ENCODE measurements around the gene NCK2. TPM values are rescaled to one million over a fixed set of nuclear protein-coding genes. Genes with fewer than 3 reads are reported as not detected.

The NCK2 gene
- total RNA-seq, 1 donor from 2014 or later: 90.0 TPM

- no peak for TF ChIP-seq CTCF (IDR thresholded peaks at IDR 0.05; ENCODE audit: insufficient read depth, low read length, severe bottlenecking)
- DNase-seq (ENCODE audit: low read depth) (no peak), FAIRE-seq (no peak)
- H3K27me3 ChIP-seq (ENCODE audit: control insufficient read depth, insufficient read depth, low read length): no peaks in the 10 kb centered on the region
- no peaks in the 10 kb centered on the region for H3K36me3 ChIP-seq (ENCODE audit: control insufficient read depth, insufficient read depth, low read length)
- H3K4me3 ChIP-seq (ENCODE audit: low read depth, low read length): no peak overlapping the region
Observed at GRCh38 chr2:105711394-105711793, 33.3 kb upstream of the NCK2 start.

- Histone ChIP-seq H3K36me3 (ENCODE audit: control insufficient read depth, insufficient read depth, low read length) (no peaks in the 10 kb centered on the region), H3K27me3 (ENCODE audit: control insufficient read depth, insufficient read depth, low read length) (no peaks in the 10 kb centered on the region), H3K4me3 (ENCODE audit: low read depth, low read length) (no peak overlapping the region)
- no peak for TF ChIP-seq CTCF (IDR thresholded peaks at IDR 0.05; ENCODE audit: insufficient read depth, low read length, severe bottlenecking)
- DNase-seq (ENCODE audit: low read depth): peak; percentile 63
- no peak for FAIRE-seq
Observed at GRCh38 chr2:105712166-105712915, 32.4 kb upstream of the NCK2 start.

- no peak overlapping the region for H3K4me3 ChIP-seq (ENCODE audit: low read depth, low read length)
- TF ChIP-seq CTCF (IDR thresholded peaks at IDR 0.05; ENCODE audit: insufficient read depth, low read length, severe bottlenecking): no peak
- FAIRE-seq (peak; percentile 47), DNase-seq (ENCODE audit: low read depth) (peak; percentile 92)
- H3K36me3 ChIP-seq (ENCODE audit: control insufficient read depth, insufficient read depth, low read length): no peaks in the 10 kb centered on the region
- no peaks in the 10 kb centered on the region for H3K27me3 ChIP-seq (ENCODE audit: control insufficient read depth, insufficient read depth, low read length)
Observed at GRCh38 chr2:105712981-105713596, 31.6 kb upstream of the NCK2 start.

GRCh38 chr2:105714141-105714540 is 30.6 kb upstream of the NCK2 start:
- DNase-seq (ENCODE audit: low read depth) (no peak), FAIRE-seq (no peak)
- Histone ChIP-seq H3K27me3 (ENCODE audit: control insufficient read depth, insufficient read depth, low read length) (no peaks in the 10 kb centered on the region), H3K4me3 (ENCODE audit: low read depth, low read length) (no peak overlapping the region), H3K36me3 (ENCODE audit: control insufficient read depth, insufficient read depth, low read length) (no peaks in the 10 kb centered on the region)
- TF ChIP-seq CTCF (IDR thresholded peaks at IDR 0.05; ENCODE audit: insufficient read depth, low read length, severe bottlenecking): no peak

- Histone ChIP-seq H3K4me3 (ENCODE audit: low read depth, low read length) (no peak overlapping the region), H3K36me3 (ENCODE audit: control insufficient read depth, insufficient read depth, low read length) (no peaks in the 10 kb centered on the region), H3K27me3 (ENCODE audit: control insufficient read depth, insufficient read depth, low read length) (no peaks in the 10 kb centered on the region)
- TF ChIP-seq CTCF (IDR thresholded peaks at IDR 0.05; ENCODE audit: insufficient read depth, low read length, severe bottlenecking): no peak
- FAIRE-seq (no peak), DNase-seq (ENCODE audit: low read depth) (no peak)
Observed at GRCh38 chr2:105718846-105719481, 25.7 kb upstream of the NCK2 start.

Measured in bronchial epithelial cell (primary cell).